K562 (cell line): ENCODE measurements around the gene CERS1. TPM values are rescaled to one million over a fixed set of nuclear protein-coding genes. Genes with fewer than 3 reads are reported as not detected.

Experiments used
- ATAC-seq: fragments of 200-7000 bp; cut with Tn5 transposase; 3 replicates; pipeline ENCODE4 v1.9.1; 2020; ENCODE audit warnings: moderate library complexity
- BruUV-seq: library from RNA; stranded (reverse); fragments of 400-500 nt; replicated peaks from 2 replicates; lab custom pipeline; 2021; lab: Mats Ljungman, UMichigan
- CTCF ChIA-PET: fragments of 300-600 bp; formaldehyde crosslinking; extraction: SDS; loops from one replicate; lab custom pipeline; 2021; ENCODE audit warnings: low intra/inter-chr PET ratio; lab: Yijun Ruan, JAX
- POLR2A ChIA-PET: fragments of 300-600, 350-650 bp; sonication (Branson Sonifier 250); formaldehyde crosslinking; extraction: SDS; loops from one replicate; lab custom pipeline; 2021; ENCODE audit warnings: antibody characterized with exemption, inconsistent platforms; lab: Yijun Ruan, JAX
- DNase-seq, 4 experiments: peaks; one replicate each; pipeline versions ENCODE4 v3.0.0 to v3.0.0-alpha.2; 2011 to 2018; ENCODE audit warnings: low spot score in 3 of 4, mixed read lengths in 3 of 4; ENCODE audit errors: extremely low read depth in 1 of 4
- FAIRE-seq: peaks from 2 replicates; lab custom pipeline; 2011; peaks lifted over from hg19 to GRCh38; lab: Jason Lieb, UNC
- H2AFZ ChIP-seq: 2 replicates; pipeline ENCODE4 v1.6.0; 2011; ENCODE audit warnings: low read depth, low read length, control low read depth, inconsistent platforms
- H3K27ac ChIP-seq: fragments of 200-600 bp; 3 replicates; pipeline ENCODE4 v1.8.0; 2011; ENCODE audit warnings: low read depth, mild to moderate bottlenecking, control low read depth, inconsistent platforms, low read length, moderate library complexity, mixed read lengths; ENCODE audit errors: extremely low read depth
- H3K27me3 ChIP-seq, 2 experiments: fragments of 300-600 bp in 1 of 2; 2 replicates in 1 of 2; 3 replicates in 1 of 2; pipeline versions ENCODE4 v1.6.0 to v1.8.0; 2011; ENCODE audit warnings: inconsistent platforms in 2 of 2, low read length in 2 of 2, mild to moderate bottlenecking in 1 of 2, mixed read lengths in 1 of 2, moderate library complexity in 1 of 2; ENCODE audit not compliant: control insufficient read depth in 2 of 2, insufficient read depth in 2 of 2
- H3K36me3 ChIP-seq: fragments of 300-600 bp; 3 replicates; pipeline ENCODE4 v1.8.0; 2011; ENCODE audit warnings: mild to moderate bottlenecking, low read length, inconsistent platforms; ENCODE audit not compliant: control insufficient read depth, insufficient read depth
- H3K4me1 ChIP-seq, 2 experiments: fragments of 200-600 bp in 1 of 2; replicated peaks in 1 of 2; 2 replicates in 1 of 2; 3 replicates in 1 of 2; pipeline versions ENCODE4 v1.5.1 to v1.8.0; 2011; ENCODE audit warnings: inconsistent platforms in 2 of 2, low read length in 2 of 2, mild to moderate bottlenecking in 1 of 2, mixed read lengths in 1 of 2, moderate library complexity in 1 of 2; ENCODE audit not compliant: control insufficient read depth in 2 of 2, insufficient read depth in 2 of 2
- H3K4me2 ChIP-seq: 2 replicates; pipeline ENCODE4 v1.6.1; 2011; ENCODE audit warnings: low read length, control low read depth, inconsistent platforms, mixed read lengths; ENCODE audit not compliant: insufficient read depth
- H3K4me3 ChIP-seq: fragments of 200-600 bp; sonication (generic), shearing (Covaris generic); 2 replicates; pipeline ENCODE4 v1.5.1; 2016; ENCODE audit warnings: control low read depth, inconsistent platforms
- H3K79me2 ChIP-seq: fragments of 200-600 bp; 3 replicates; pipeline ENCODE4 v1.8.0; 2011; ENCODE audit warnings: low read length, inconsistent platforms; ENCODE audit not compliant: control insufficient read depth, insufficient read depth
- H3K9ac ChIP-seq, 2 experiments: 2 replicates each; pipeline versions ENCODE4 v1.6.0 to v1.6.1; 2011; ENCODE audit warnings: low read depth in 2 of 2, low read length in 2 of 2, control low read depth in 1 of 2, inconsistent platforms in 1 of 2, mild to moderate bottlenecking in 1 of 2, mixed read lengths in 1 of 2; ENCODE audit not compliant: insufficient read depth in 1 of 2
- H3K9me1 ChIP-seq: one replicate; pipeline ENCODE4 v1.6.0; 2011; ENCODE audit warnings: inconsistent platforms, mild to moderate bottlenecking, low read length, moderate library complexity; ENCODE audit not compliant: control insufficient read depth, insufficient read depth
- H3K9me3 ChIP-seq: replicated peaks from 2 replicates; pipeline ENCODE4 v1.5.1; 2011; ENCODE audit warnings: low read depth, low read length, inconsistent platforms; ENCODE audit not compliant: control insufficient read depth, insufficient read depth
- H4K20me1 ChIP-seq: replicated peaks from 2 replicates; pipeline ENCODE4 v1.6.1; 2011; ENCODE audit warnings: low read length, inconsistent platforms, mixed read lengths; ENCODE audit not compliant: control insufficient read depth, insufficient read depth
- ATF3 ChIP-seq, 2 experiments: fragments of 450-650 bp in 1 of 2; sonication (generic) in 1 of 2; formaldehyde crosslinking in 1 of 2; IDR thresholded peaks in 1 of 2; conservative IDR thresholded peaks in 1 of 2; 2 replicates each; pipeline versions ENCODE4 v1.6.1 to v1.8.1; 2016 to 2023; ENCODE audit warnings: mild to moderate bottlenecking in 2 of 2, moderate library complexity in 2 of 2, inconsistent platforms in 1 of 2, missing genetic modification reagents in 1 of 2
- CCNT2 ChIP-seq: IDR thresholded peaks from 2 replicates; pipeline ENCODE4 v1.6.1; 2011; ENCODE audit warnings: borderline replicate concordance, low read depth, mild to moderate bottlenecking, moderate library complexity, mixed read lengths, low read length; ENCODE audit not compliant: insufficient read length; ENCODE audit errors: extremely low read depth
- CTCF ChIP-seq, 3 experiments: IDR thresholded peaks in 2 of 3; conservative IDR thresholded peaks in 1 of 3; 2 replicates each; pipeline ENCODE4 v1.5.1; 2011 to 2012; ENCODE audit warnings: low read length in 3 of 3, mild to moderate bottlenecking in 3 of 3, control low read depth in 2 of 3, improper control_type of control experiment in 1 of 3, inconsistent platforms in 1 of 3, low read depth in 1 of 3, mixed read lengths in 1 of 3, moderate library complexity in 1 of 3; ENCODE audit not compliant: insufficient read depth in 2 of 3
- FIP1L1 ChIP-seq: fragments of 200-400 bp; formaldehyde crosslinking; IDR thresholded peaks from 2 replicates; pipeline ENCODE4 v1.6.1; 2018; ENCODE audit warnings: mild to moderate bottlenecking, low read depth, low read length; ENCODE audit not compliant: poor library complexity, severe bottlenecking
- GATAD2B ChIP-seq: fragments of 450-650 bp; IDR thresholded peaks from 2 replicates; pipeline ENCODE4 v1.6.1; 2017; ENCODE audit warnings: mild to moderate bottlenecking, borderline replicate concordance
- KLF13 ChIP-seq: fragments of 450-650 bp; IDR thresholded peaks from 2 replicates; pipeline ENCODE4 v1.6.1; 2016; ENCODE audit warnings: missing genetic modification characterization, low read depth, mild to moderate bottlenecking, missing compliant biosample characterization, moderate library complexity, borderline replicate concordance
- POLR2AphosphoS5 ChIP-seq: IDR thresholded peaks from 2 replicates; pipeline ENCODE4 v1.6.1; 2011; ENCODE audit warnings: mild to moderate bottlenecking, low read depth, low read length, moderate library complexity; ENCODE audit not compliant: control insufficient read depth, insufficient read depth
- RUNX1 ChIP-seq: sonication (generic); IDR thresholded peaks from 2 replicates; pipeline ENCODE4 v1.6.1; 2016; ENCODE audit warnings: antibody characterized with exemption, low read depth
- SOX6 ChIP-seq: fragments of 450-650 bp; IDR thresholded peaks from 2 replicates; pipeline ENCODE4 v1.6.1; 2014; ENCODE audit warnings: mild to moderate bottlenecking
- TAF1 ChIP-seq: IDR thresholded peaks from 2 replicates; pipeline ENCODE4 v1.6.1; 2011; ENCODE audit warnings: mild to moderate bottlenecking, low read length, moderate library complexity; ENCODE audit not compliant: insufficient read depth, control insufficient read depth, severe bottlenecking; ENCODE audit errors: extremely low read depth
- ZBTB33 ChIP-seq: sonication (generic); formaldehyde crosslinking; IDR thresholded peaks from 2 replicates; pipeline ENCODE4 v1.8.1; 2023; ENCODE audit warnings: mild to moderate bottlenecking, missing genetic modification reagents
- ZNF121 ChIP-seq: sonication (generic); formaldehyde crosslinking; conservative IDR thresholded peaks from 2 replicates; pipeline ENCODE4 v1.8.0; 2022; ENCODE audit warnings: missing genetic modification reagents
- WGBS: fragments of 100-300 bp; shearing (Covaris generic); methylation state at CpG from one replicate; pipeline ENCODE4 v1.1.6; 2016; ENCODE audit warnings: low coverage, mixed read lengths; ENCODE audit not compliant: insufficient coverage; ENCODE audit errors: missing lambda C conversion rate; 5-methylcytosine and 5-hydroxymethylcytosine counted together
- in situ Hi-C: fragments of 300-500 bp; cut with MboI; formaldehyde crosslinking; loops from 4 replicates; pipeline ENCODE4 v1.15.0; 2018; ENCODE audit warnings: inconsistent platforms, mixed read lengths
- intact Hi-C: fragments of 100-400 bp; cut with micrococcal nuclease; formaldehyde crosslinking; loops from 2 replicates; pipeline ENCODE4 v1.14.2; 2022
- polyA plus RNA-seq, 8 experiments: library from polyadenylated mRNA; depleted of rRNA in 4 of 8; stranded (reverse) in 5 of 8; unstranded in 3 of 8; fragments of >200 nt; fragmentation: Nextera tagmentation in 2 of 8; fragmentation: Illumina TruSeq in 1 of 8; extraction: Ambion mirVana in 2 of 8; extraction: Trizol in 1 of 8; gene quantifications; 2 replicates each; pipeline versions ENCODE4 v1.2.1 to v1.2.3, GENCODE V29; 2011 to 2014; ENCODE audit warnings: inconsistent platforms in 1 of 8, missing spikeins in 1 of 8
- total RNA-seq, 7 experiments: library from RNA; depleted of rRNA in 6 of 7; stranded (reverse); fragments of >200 nt in 6 of 7; fragmentation: Illumina TruSeq in 2 of 7; extraction: Trizol in 2 of 7; gene quantifications; 2 replicates each; pipeline versions ENCODE4 v1.2.1 to v1.2.3, GENCODE V29; 2011 to 2021; ENCODE audit warnings: low replicate concordance in 1 of 7

The CERS1 gene
- total and polyA plus RNA-seq, 9 of the 15 experiments (the other 6 are each of a cell fraction or from before 2014, with no cell fraction given) = 0.33 to 1.5 (median 0.86) TPM; not detected in 2

- H2AFZ ChIP-seq = no peak overlapping the region
- no TSS peak for BruUV-seq
- no peak for TF ChIP-seq ATF3 (IDR thresholded peaks at IDR 0.05)
- TF ChIP-seq ATF3 (CRISPR knock-in tag; conservative IDR thresholded peaks at IDR 0.05) = no peak
- no peak for TF ChIP-seq ZNF121 (CRISPR knock-in tag)
- TF ChIP-seq CCNT2 = peak; percentile 6
- peak; percentile 7; the same call in 1 of the 2 replicates for TF ChIP-seq ZBTB33 (CRISPR knock-in tag)
- peak; percentile 18 for TF ChIP-seq POLR2AphosphoS5
- TF ChIP-seq SOX6 = peak; percentile 2; the same call in 1 of the 2 replicates
- 0 out of 2 replicates have a peak, but pooled peaks have one; percentile 42 for TF ChIP-seq KLF13 (tag)
- TF ChIP-seq CTCF (IDR thresholded peaks at IDR 0.05 in 2 of 3, conservative IDR thresholded peaks at IDR 0.05 in 1 of 3; ENCODE audit: insufficient read depth in 2 of 3, low read depth in 1 of 3, low read length in 3 of 3) = peak in 1 of 3 experiments; percentile 39; a peak in 1 of 6 replicates
- TF ChIP-seq RUNX1 = no peak
- TF ChIP-seq GATAD2B = 0 out of 2 replicates have a peak, but pooled peaks have one; percentile 22
- peak; percentile 8 for TF ChIP-seq FIP1L1
- TF ChIP-seq TAF1 = no peak
- TF ChIP-seq, all 486 proteins: peak for 8
- ChIA-PET POLR2A (interaction anchor here (0.7 kb wide), 1 partner anchor 40 kb away, joined by 3 read pairs; no protein-coding TSS in a partner anchor), CTCF (interaction anchor here (0.8 to 1.8 kb wide), 4 partner anchors 49 to 686 kb away, joined by 3 to 7 read pairs (median 3); no protein-coding TSS in a partner anchor)
- H3K79me2 ChIP-seq = no peaks in the 10 kb centered on the region
- H3K27me3 ChIP-seq = no peaks in the 10 kb centered on the region
- FAIRE-seq (no peak), DNase-seq (no peak), ATAC-seq (peak; percentile 8; the same call in 2 of the 3 replicates)
- no peaks in the 10 kb centered on the region for H3K9me3 ChIP-seq
- 77% methylated on average over 17 of the region's 17 CpGs for WGBS
- H3K4me1 ChIP-seq = peaks cover 5 to 55% of the 10 kb centered on the region in 2 experiments
- H3K27ac ChIP-seq = no peak overlapping the region
- peaks cover 65% of the 10 kb centered on the region; the same call in 2 of the 3 replicates for H3K36me3 ChIP-seq
- no peak overlapping the region for H3K4me2 ChIP-seq
- H3K9me1 ChIP-seq = peaks cover 3% of the 10 kb centered on the region
- intact Hi-C loops = loop anchor here (5.0 kb wide), 1 partner anchor 94 kb away; no protein-coding TSS in a partner anchor
- H3K9ac ChIP-seq = no peak overlapping the region; a peak in 1 of 4 replicates
- in situ Hi-C loops = no loop called here
- H3K4me3 ChIP-seq = no peak overlapping the region
- 0 out of 2 replicates have a peak, but pooled peaks cover 3% of the 10 kb centered on the region for H4K20me1 ChIP-seq
Observed at GRCh38 chr19:18866800-18867123, 29.2 kb downstream of the CERS1 start.
